HCT116 (cell line): ENCODE results near the gene ZNF333. TPM values are rescaled to one million over a fixed set of nuclear protein-coding genes. Genes with fewer than 3 reads are reported as not detected.

Source experiments
- ATAC-seq: fragments of 200-7000 bp; cut with Tn5 transposase; 2 replicates; pipeline ENCODE4 v1.9.1; 2020; ENCODE audit warnings: mild to moderate bottlenecking, moderate library complexity
- Bru-seq: library from RNA; stranded (reverse); fragments of 400-500 nt; gene quantifications from one replicate; lab custom pipeline; 2021; lab: Mats Ljungman, UMichigan
- BruChase-seq, 2 experiments: library from RNA; stranded (reverse); fragments of 400-500 nt; gene quantifications; one replicate each; lab custom pipeline; 2021; lab: Mats Ljungman, UMichigan
- BruUV-seq: library from RNA; stranded (reverse); fragments of 400-500 nt; replicated peaks from 2 replicates; lab custom pipeline; 2021; lab: Mats Ljungman, UMichigan
- CTCF ChIA-PET: fragments of 300-600 bp; sonication (Branson Sonifier 250); formaldehyde crosslinking; loops from one replicate; lab custom pipeline; 2021; ENCODE audit warnings: antibody characterized with exemption; lab: Charles Lee
- POLR2A ChIA-PET: fragments of 300-600, 350-600 bp; sonication (Branson Sonifier 250); formaldehyde crosslinking; loops from one replicate; lab custom pipeline; 2021; ENCODE audit warnings: antibody characterized with exemption; lab: Charles Lee
- RAD21 ChIA-PET, 2 experiments: fragments of 300-600 bp; sonication (Branson Sonifier 250); formaldehyde crosslinking; loops; one replicate each; lab custom pipeline; 2023; ENCODE audit warnings: low total read pairs in 2 of 2; ENCODE audit not compliant: uncharacterized antibody in 2 of 2, unreplicated experiment in 2 of 2, low non-redundant PET in 1 of 2; lab: Charles Lee
- DNase-seq: peaks from one replicate; pipeline ENCODE4 v3.0.0-alpha.2; 2010; ENCODE audit warnings: low read depth, low spot score
- H2AFZ ChIP-seq: fragments of 200-600 bp; shearing (Covaris generic), sonication (generic); 2 replicates; pipeline ENCODE4 v1.6.1; 2017; ENCODE audit warnings: low read depth, mixed run types, mixed read lengths, antibody characterized with exemption, low read length; ENCODE audit not compliant: poor library complexity, severe bottlenecking
- H3K27ac ChIP-seq: 2 replicates; pipeline ENCODE4 v1.5.1; 2012; ENCODE audit warnings: low read depth, low read length
- H3K27me3 ChIP-seq: fragments of 200-600 bp; sonication (generic); 2 replicates; pipeline ENCODE4 v1.6.1; 2016; ENCODE audit warnings: mixed run types, low read length, mixed read lengths; ENCODE audit not compliant: insufficient read depth
- H3K36me3 ChIP-seq, 2 experiments: fragments of 200-500 bp in 1 of 2; fragments of 200-600 bp in 1 of 2; sonication (Bioruptor generic) in 1 of 2; sonication (generic) in 1 of 2; 2 replicates each; pipeline versions ENCODE4 v1.5.1 to v1.6.1; 2014 to 2016; ENCODE audit warnings: low read length in 2 of 2, inconsistent platforms in 1 of 2, mixed read lengths in 1 of 2, mixed run types in 1 of 2; ENCODE audit not compliant: insufficient read depth in 2 of 2, control insufficient read depth in 1 of 2
- H3K4me1 ChIP-seq, 2 experiments: fragments of 200-600 bp in 1 of 2; sonication (generic) in 1 of 2; 2 replicates each; pipeline versions ENCODE4 v1.5.1 to v1.6.1; 2012 to 2017; ENCODE audit warnings: low read length in 2 of 2, inconsistent platforms in 1 of 2, mild to moderate bottlenecking in 1 of 2, mixed read lengths in 1 of 2, mixed run types in 1 of 2, moderate library complexity in 1 of 2; ENCODE audit not compliant: insufficient read depth in 2 of 2, control insufficient read depth in 1 of 2
- H3K4me2 ChIP-seq: fragments of 200-600 bp; sonication (generic); 2 replicates; pipeline ENCODE4 v1.6.1; 2017; ENCODE audit warnings: mixed run types, low read length, mixed read lengths
- H3K4me3 ChIP-seq, 2 experiments: fragments of 200-600 bp in 1 of 2; sonication (generic) in 1 of 2; replicated peaks in 1 of 2; 2 replicates each; pipeline ENCODE4 v1.5.1; 2011 to 2016; ENCODE audit warnings: low read length in 2 of 2, control low read depth in 1 of 2, low read depth in 1 of 2, mild to moderate bottlenecking in 1 of 2, mixed read lengths in 1 of 2, mixed run types in 1 of 2
- H3K79me2 ChIP-seq: fragments of 200-600 bp; sonication (generic); 2 replicates; pipeline ENCODE4 v1.6.1; 2017; ENCODE audit warnings: mild to moderate bottlenecking, mixed run types, low read length, moderate library complexity, mixed read lengths; ENCODE audit not compliant: insufficient read depth
- H3K9ac ChIP-seq: fragments of 200-600 bp; sonication (generic); 2 replicates; pipeline ENCODE4 v1.6.1; 2016; ENCODE audit warnings: low read length, mixed read lengths
- H3K9me2 ChIP-seq: fragments of 200-600 bp; sonication (generic), shearing (Covaris generic); 2 replicates; pipeline ENCODE4 v1.6.1; 2017; ENCODE audit warnings: mixed run types, mild to moderate bottlenecking, moderate library complexity; ENCODE audit not compliant: insufficient read depth
- H3K9me3 ChIP-seq, 2 experiments: fragments of 200-500 bp in 1 of 2; fragments of 200-600 bp in 1 of 2; sonication (Bioruptor generic) in 1 of 2; sonication (generic) in 1 of 2; 2 replicates each; pipeline ENCODE4 v1.6.1; 2014 to 2017; ENCODE audit warnings: low read length in 2 of 2, mixed read lengths in 2 of 2, inconsistent platforms in 1 of 2, low read depth in 1 of 2, mild to moderate bottlenecking in 1 of 2, mixed run types in 1 of 2, moderate library complexity in 1 of 2; ENCODE audit not compliant: control insufficient read depth in 1 of 2, insufficient read depth in 1 of 2
- H4K20me1 ChIP-seq: fragments of 200-600 bp; sonication (generic), shearing (Covaris generic); 2 replicates; pipeline ENCODE4 v1.6.1; 2017; ENCODE audit warnings: mixed run types, mild to moderate bottlenecking, moderate library complexity; ENCODE audit not compliant: insufficient read depth
- EGR1 ChIP-seq: IDR thresholded peaks from 2 replicates; pipeline ENCODE4 v1.6.1; 2012; ENCODE audit warnings: low read depth
- ELF1 ChIP-seq: IDR thresholded peaks from 2 replicates; pipeline ENCODE4 v1.6.1; 2012; ENCODE audit warnings: low read depth, borderline replicate concordance
- EZH2 ChIP-seq: fragments of 200-600 bp; sonication (generic); IDR thresholded peaks from 2 replicates; pipeline ENCODE4 v1.6.1; 2017; ENCODE audit warnings: antibody characterized with exemption, mixed run types
- EZH2phosphoT487 ChIP-seq: fragments of 200-600 bp; IDR thresholded peaks from 2 replicates; pipeline ENCODE4 v1.6.1; 2018; ENCODE audit warnings: antibody characterized with exemption, borderline replicate concordance
- FOSL1 ChIP-seq: IDR thresholded peaks from 2 replicates; pipeline ENCODE4 v1.6.1; 2012; ENCODE audit warnings: low read depth
- POLR2A ChIP-seq: IDR thresholded peaks from 2 replicates; pipeline ENCODE4 v1.7.0; 2011; ENCODE audit warnings: borderline replicate concordance; ENCODE audit not compliant: insufficient read depth, insufficient read length; ENCODE audit errors: extremely low read depth
- POLR2AphosphoS5 ChIP-seq: IDR thresholded peaks from 2 replicates; pipeline ENCODE4 v1.6.1; 2011; ENCODE audit warnings: mild to moderate bottlenecking, low read depth, low read length, moderate library complexity
- RAD21 ChIP-seq: IDR thresholded peaks from 2 replicates; pipeline ENCODE4 v1.6.1; 2012; ENCODE audit warnings: low read depth, mild to moderate bottlenecking
- TCF7L2 ChIP-seq: IDR thresholded peaks from 2 replicates; pipeline ENCODE4 v1.7.0; 2011; ENCODE audit warnings: borderline replicate concordance, inconsistent platforms; ENCODE audit not compliant: insufficient read depth, insufficient read length; ENCODE audit errors: extremely low read depth
- YY1 ChIP-seq: IDR thresholded peaks from 2 replicates; pipeline ENCODE4 v1.6.1; 2011; ENCODE audit warnings: low read length, low read depth, moderate library complexity, mild to moderate bottlenecking; ENCODE audit not compliant: insufficient replicate concordance; ENCODE audit errors: extremely low read depth
- ZFX ChIP-seq: fragments of 450-650 bp; IDR thresholded peaks from 2 replicates; pipeline ENCODE4 v1.6.1; 2017
- intact Hi-C: fragments of 100-400 bp; cut with micrococcal nuclease; formaldehyde crosslinking; loops from 2 replicates; pipeline ENCODE4 v1.10.0; 2022
- long read RNA-seq: library from polyadenylated mRNA; unstranded; transcript quantifications from one replicate; pipeline ENCODE4 v2.0.0, GENCODE V29; 2021; ENCODE audit not compliant: unreplicated experiment
- polyA plus RNA-seq: library from polyadenylated mRNA; unstranded; fragments of >200 nt; gene quantifications from 2 replicates; pipeline ENCODE4 v1.2.1, GENCODE V29; 2012; ENCODE audit warnings: missing spikeins
- total RNA-seq: library from RNA; stranded (reverse); gene quantifications from one replicate; pipeline ENCODE4 v1.2.1, GENCODE V29; 2021; ENCODE audit not compliant: unreplicated experiment
- TF ChIP-seq, protein P1 (sequence below): IDR thresholded peaks from 2 replicates; pipeline ENCODE4 v1.6.1; 2012
- TF ChIP-seq, protein P2 (sequence below), 3 experiments: fragments of 200-600 bp in 1 of 3; sonication (generic) in 1 of 3; IDR thresholded peaks in 2 of 3; conservative IDR thresholded peaks in 1 of 3; 2 replicates each; pipeline ENCODE4 v1.5.1; 2012 to 2017; ENCODE audit warnings: low read depth in 2 of 3, low read length in 2 of 3, antibody characterized with exemption in 1 of 3, borderline replicate concordance in 1 of 3, control low read depth in 1 of 3, mild to moderate bottlenecking in 1 of 3, mixed read lengths in 1 of 3, mixed run types in 1 of 3, moderate library complexity in 1 of 3; ENCODE audit not compliant: insufficient read depth in 1 of 3

ZNF333 gene
- total RNA-seq (9.2 TPM), Bru-seq, nascent RNA (percentile 51 among the genes with signal in this experiment), BruChase-seq, experiment 1, labeled RNA remaining after a 6-hour chase (percentile 59 among the genes with signal in this experiment), BruChase-seq, experiment 2, labeled RNA remaining after a 2-hour chase (percentile 59 among the genes with signal in this experiment)
- 8.5 and 10.5 TPM in 2 replicates for polyA plus RNA-seq
- long read RNA-seq, full-length matches to known transcripts = 3 of 11 reads
- long read RNA-seq, partial matches to known transcripts = 2 of 11 reads
- long read RNA-seq, other reads (novel, unspliced or antisense) = 6 of 11 reads

DNA sequence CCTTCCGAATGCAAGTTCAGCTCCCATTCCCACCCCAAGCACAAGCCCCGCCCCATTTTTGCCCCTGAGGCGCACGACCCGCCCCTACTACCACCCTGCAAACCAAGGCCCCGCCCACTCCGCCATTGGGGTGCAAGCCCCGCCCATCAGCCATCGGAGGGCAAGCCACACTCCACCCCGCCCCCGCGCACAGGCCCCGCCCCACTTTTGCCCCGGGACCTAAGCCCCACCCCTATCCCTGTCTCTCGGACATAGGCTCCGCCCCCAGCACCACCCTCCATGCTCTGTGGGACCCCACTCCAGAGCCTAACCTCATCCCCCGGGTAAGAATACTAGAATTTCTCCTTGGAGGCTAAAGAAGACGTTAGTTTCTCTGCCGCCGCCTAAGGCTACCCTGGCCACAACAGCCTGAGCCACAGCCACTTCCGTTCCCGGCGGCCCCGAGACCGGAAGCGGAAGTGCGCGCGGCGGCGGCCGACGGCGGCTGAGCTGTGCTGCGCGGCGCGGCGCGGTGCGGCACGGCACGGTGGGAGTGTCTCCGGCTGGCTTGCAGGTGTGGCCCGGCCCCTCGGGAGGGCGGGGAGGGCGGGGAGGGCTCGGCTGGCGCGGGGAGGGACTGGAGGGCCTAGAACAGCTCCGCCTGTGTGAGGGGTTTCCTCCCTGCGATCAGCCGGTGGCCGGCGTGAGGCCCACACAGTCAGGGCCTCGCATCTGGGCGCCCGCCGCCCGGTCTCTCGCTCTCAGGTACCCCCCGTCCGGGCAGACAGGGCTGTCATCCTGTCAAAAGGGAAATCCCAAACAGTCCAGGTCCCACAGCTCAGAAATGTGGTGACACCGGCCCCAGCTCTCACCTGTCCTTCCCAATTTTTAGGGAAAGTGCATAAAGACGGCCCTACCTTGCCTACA is at the start of gene ZNF333:
TSS of gene ZNF333 (plus strand) at position 451 of the 906 bp plus-strand sequence. CDS start 3,444 bp downstream, outside the sequence.
- ChIA-PET RAD21 (no interaction called here), CTCF (interaction anchor here (0.9 to 3.1 kb wide), 5 partner anchors 18 to 118 kb away, joined by 3 to 28 read pairs (median 3); partner anchors contain the start of gene NDUFB7), POLR2A (interaction anchor here (0.5 to 3.3 kb wide), 9 partner anchors 9 to 1148 kb away, joined by 3 to 22 read pairs (median 3); partner anchors contain the start of genes DNAJB1 and NDUFB7)
- H4K20me1 ChIP-seq = no peaks in the 10 kb centered on the region
- peak within 1 kb of the TSS; percentile 88 for H3K27ac ChIP-seq
- peak; percentile 85 for DNase-seq
- no peak for TF ChIP-seq RAD21
- no peak for TF ChIP-seq EZH2phosphoT487
- TF ChIP-seq TCF7L2 = peak; percentile 12
- TF ChIP-seq FOSL1 = no peak
- TF ChIP-seq POLR2AphosphoS5 = peak; percentile 75
- peak; percentile 31 for TF ChIP-seq YY1
- peak; percentile 49 for TF ChIP-seq POLR2A
- TF ChIP-seq EZH2 = no peak
- TF ChIP-seq, protein P1, sequence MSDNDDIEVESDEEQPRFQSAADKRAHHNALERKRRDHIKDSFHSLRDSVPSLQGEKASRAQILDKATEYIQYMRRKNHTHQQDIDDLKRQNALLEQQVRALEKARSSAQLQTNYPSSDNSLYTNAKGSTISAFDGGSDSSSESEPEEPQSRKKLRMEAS = 0 out of 2 replicates have a peak, but pooled peaks have one; percentile 45
- peak; percentile 79 for TF ChIP-seq ELF1
- TF ChIP-seq, protein P2, sequence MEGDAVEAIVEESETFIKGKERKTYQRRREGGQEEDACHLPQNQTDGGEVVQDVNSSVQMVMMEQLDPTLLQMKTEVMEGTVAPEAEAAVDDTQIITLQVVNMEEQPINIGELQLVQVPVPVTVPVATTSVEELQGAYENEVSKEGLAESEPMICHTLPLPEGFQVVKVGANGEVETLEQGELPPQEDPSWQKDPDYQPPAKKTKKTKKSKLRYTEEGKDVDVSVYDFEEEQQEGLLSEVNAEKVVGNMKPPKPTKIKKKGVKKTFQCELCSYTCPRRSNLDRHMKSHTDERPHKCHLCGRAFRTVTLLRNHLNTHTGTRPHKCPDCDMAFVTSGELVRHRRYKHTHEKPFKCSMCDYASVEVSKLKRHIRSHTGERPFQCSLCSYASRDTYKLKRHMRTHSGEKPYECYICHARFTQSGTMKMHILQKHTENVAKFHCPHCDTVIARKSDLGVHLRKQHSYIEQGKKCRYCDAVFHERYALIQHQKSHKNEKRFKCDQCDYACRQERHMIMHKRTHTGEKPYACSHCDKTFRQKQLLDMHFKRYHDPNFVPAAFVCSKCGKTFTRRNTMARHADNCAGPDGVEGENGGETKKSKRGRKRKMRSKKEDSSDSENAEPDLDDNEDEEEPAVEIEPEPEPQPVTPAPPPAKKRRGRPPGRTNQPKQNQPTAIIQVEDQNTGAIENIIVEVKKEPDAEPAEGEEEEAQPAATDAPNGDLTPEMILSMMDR (IDR thresholded peaks at IDR 0.05 in 2 of 3, conservative IDR thresholded peaks at IDR 0.05 in 1 of 3; ENCODE audit: borderline replicate concordance in 1 of 3, insufficient read depth in 1 of 3, low read depth in 2 of 3, low read length in 2 of 3) = no peak
- TF ChIP-seq EGR1 = peak; percentile 77
- peak; percentile 44; the same call in 1 of the 2 replicates for TF ChIP-seq ZFX
- H2AFZ ChIP-seq = peak within 1 kb of the TSS; percentile 74
- ATAC-seq = peak; percentile 96
- no peaks in the 10 kb centered on the region for H3K9me3 ChIP-seq
- intact Hi-C loops = loop anchor here (5.0 kb wide), 1 partner anchor 133 kb away; no protein-coding TSS in a partner anchor
- H3K4me3 ChIP-seq = peak within 1 kb of the TSS; percentile 79 to 90
- peak within 1 kb of the TSS; percentile 94 for H3K4me2 ChIP-seq
- no peaks in the 10 kb centered on the region for H3K27me3 ChIP-seq
- H3K9ac ChIP-seq = peak within 1 kb of the TSS; percentile 65
- H3K4me1 ChIP-seq = peaks cover 3 to 7% of the 10 kb centered on the region in 2 experiments; a peak in 3 of 4 replicates
- H3K9me2 ChIP-seq = no peaks in the 10 kb centered on the region
- H3K79me2 ChIP-seq = no peaks in the 10 kb centered on the region; the same call in 1 of the 2 replicates
- BruUV-seq = no TSS peak
- H3K36me3 ChIP-seq = no peaks in the 10 kb centered on the region
